GM19467 (cell line): ENCODE measurements around the gene IL17REL.

ENCODE experiments used
- ATAC-seq: cut with Tn5 transposase; IDR thresholded peaks from one replicate; pipeline ENCODE4 v1.9.1; 2021; ENCODE audit warnings: mild to moderate bottlenecking, moderate library complexity; ENCODE audit not compliant: unreplicated experiment

Gene IL17REL

DNA sequence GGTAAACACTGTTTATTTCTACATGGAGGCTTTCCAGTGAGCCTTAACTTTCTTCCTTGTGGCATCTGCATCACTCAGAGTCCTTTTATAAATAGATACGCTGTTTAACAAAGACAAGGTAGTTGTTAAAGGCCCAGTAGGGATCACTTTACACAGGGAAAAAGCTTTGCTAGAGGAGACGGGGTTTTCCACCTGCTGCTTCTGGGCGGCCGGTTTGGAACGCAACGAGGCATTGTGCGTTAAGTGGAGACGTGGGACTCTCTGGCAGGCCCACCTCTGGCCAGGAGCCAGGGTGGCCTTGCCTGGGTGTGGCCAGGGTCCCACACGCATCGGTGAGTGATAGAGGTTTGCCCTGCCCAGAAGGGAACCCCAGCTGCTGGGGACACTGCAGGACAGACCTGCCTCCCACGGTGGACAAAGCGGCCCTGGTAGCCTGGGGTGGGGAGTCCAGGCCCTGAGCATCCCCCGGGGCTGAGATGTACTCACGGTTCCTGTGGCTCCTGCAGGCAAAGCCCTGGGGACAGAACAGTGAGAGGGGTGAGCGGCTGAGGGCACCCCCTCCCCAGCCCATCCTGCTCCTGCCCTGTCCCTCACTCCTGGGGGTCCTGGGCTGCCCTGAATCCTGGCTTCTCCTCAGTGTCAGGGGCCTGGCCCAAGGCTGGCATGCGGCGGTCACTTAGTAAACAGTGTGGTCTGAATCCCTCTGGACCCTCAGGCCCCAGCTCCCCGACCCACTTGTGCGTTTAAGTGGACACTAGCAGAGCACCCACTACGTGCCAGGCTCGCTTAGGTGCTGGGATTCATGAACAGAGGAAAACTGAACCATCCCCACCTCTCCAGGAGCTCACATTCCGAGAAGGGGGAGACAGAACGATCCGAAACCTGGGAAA, 4.2 kb downstream of the IL17REL start:
- ATAC-seq, result no peak

DNA sequence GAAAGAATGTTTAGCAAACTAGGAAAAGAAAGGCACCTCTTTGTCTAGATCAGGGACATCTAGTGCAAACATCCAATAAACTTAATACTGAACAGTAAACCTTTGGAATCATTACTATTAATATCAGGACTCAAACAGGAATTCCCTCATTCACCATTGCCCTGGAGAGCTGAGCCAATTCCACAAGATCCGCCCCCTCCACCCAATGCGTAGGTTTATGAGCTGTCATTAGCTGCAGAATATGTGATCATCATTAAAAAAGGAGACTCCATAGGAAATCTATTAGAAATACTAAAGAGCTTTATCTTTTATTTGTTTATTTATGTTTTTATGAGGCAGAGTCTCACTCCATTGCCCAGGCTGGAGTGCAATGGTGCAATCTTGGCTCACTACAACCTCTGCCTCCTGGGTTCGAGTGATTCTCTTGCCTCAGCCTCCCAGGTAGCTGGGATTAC, 5.5 kb downstream of the IL17REL start:
- no peak for ATAC-seq

DNA sequence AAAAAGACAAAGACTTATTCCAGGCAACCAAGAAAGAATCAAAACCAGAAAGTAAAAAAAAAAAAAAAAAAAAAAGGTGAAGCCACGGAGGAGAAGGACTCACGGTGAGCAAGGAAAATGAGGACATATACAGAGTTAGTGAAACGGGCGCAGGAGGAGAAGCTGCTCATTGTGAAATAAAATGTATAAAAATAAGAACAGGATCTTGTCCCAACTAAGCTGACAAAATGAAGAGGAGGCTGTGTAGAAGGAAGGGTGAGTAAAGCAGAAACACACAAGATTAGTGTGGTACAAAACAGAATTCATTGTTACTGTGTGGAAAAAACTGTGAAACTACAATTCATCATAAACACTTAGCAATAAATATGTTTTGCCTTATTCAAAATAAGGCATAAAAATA, 7.6 kb downstream of the IL17REL start:
- no peak for ATAC-seq

DNA sequence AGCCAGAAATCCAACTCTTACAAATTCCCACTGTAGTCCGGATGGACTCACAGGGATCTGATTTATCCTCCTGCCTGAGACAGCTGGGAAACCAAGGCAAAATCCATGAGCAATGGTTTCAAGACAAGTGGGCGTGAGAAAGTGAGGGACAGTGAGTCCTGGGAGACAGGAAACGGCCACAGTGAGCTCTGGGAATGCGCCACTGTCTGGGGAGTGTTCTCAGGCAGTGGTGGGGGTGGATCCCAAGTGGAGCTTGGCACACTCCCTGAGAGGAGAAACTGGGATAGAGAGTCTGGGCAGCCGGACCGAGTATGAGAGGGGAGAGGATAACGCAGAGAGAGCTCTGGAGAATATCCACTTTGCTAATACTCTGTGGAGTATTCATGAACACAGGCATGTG, 9.8 kb downstream of the IL17REL start:
- ATAC-seq, result no peak

DNA sequence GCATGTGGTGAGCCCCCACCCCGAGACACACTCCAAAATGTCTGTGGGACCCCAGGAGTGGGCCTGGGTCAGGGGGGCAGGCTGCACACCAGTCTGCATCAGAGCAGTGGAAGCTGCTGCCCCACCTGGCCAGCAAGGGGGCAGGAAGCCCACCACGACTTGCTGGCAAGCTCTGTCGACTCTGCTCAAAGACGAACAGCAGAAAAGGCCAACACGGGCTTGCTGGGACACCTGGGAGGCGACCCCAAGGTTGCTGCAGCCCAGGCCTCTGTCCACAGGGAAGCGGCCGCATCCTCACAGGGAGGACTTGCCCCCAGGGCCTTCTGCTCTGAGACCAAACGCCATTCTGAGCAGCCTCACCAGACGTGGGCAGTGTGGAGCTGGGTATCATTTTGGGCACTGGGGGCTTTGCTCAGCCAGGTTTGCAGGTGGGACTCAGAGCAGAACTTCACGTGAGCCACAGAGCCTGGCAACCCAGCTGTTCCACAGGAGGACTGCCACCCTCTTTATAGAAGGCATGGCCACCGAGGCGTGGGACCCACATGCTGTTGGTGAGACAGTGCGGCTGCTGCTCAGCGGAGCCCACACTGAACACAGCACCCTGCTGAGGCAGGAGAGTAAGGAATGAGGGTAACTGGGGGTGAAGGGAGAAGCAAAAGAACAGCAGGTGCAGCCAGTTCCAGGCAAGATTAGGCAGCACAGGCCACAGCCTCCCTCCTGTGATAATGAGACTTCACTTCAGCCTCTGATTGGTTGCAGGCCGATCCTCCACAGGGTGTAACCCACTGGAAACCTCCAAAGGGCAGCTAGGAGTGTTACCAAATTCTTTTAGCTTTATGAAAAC, 11.0 kb downstream of the IL17REL start:
- ATAC-seq, result no peak

DNA sequence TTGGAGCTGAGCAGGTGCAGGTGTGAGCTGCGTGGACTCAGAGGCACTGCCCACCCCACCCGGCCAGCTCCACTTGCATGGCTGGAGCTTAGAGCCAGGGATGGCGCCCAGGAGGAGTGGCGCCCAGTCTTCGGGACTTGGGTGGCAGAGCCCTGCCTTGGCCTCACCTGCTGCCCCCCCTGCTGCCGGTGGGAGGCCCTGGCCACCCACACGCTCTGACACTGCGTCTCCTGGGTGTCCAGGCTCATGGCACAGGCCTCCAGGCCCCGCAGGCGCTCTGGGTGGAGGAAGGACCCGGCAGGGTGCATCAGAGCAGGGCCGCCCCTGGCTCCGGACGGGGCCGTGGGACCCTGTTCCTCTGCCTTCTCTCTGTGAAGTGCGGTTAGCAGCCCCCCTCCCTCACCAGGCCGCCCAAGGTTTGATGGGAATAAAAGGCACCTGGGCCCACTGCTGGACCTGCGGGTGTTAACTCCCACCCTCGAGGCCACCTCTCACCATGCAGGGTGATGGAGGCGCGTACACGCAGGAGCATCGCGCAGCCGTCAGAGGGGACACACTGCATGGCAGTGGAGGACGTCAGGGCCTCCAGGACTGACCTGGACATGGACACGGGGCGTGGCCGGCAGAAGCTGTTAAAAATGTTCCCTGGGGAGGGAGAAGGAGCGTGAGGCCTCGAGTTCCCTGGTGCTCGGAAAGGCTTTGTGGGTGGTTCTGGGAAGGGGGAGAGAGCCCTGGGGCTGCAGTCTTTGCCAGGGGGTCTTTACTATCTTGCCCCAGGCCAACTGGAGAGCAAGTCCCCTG, 11.8 kb downstream of the IL17REL start:
- no peak for ATAC-seq

DNA sequence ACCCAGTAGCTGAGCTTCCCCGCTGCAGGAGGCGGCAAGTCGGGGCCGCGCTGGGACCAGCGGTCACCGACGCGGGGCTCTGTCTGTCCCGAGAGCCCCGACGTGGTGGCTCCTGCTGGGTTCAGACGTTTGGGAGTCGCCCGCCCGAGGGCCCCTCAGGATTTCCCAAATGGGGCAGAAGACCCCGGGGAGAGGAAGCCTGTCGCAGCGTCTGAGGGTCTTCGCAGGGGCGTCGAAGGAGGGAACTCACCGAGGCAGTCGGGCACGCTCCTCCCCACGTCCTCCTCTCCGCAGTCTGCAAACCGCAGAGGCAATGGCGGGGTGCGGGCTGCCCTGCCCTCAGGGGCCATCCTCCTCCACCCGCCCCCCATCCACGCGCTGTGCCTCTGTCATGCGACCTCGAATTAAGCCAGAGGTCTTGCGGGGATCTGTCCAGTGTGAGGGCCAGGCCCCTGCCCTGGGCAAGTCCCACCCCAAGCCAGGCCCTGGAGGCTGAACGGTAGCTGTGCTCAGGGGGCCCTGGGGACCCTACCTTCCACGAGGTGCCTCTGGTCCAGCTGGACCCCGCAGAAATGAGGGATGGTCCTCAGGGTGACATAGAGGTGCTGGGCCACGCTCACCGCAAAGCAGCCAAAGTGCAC, 12.5 kb downstream of the IL17REL start:
- ATAC-seq, result no peak

DNA sequence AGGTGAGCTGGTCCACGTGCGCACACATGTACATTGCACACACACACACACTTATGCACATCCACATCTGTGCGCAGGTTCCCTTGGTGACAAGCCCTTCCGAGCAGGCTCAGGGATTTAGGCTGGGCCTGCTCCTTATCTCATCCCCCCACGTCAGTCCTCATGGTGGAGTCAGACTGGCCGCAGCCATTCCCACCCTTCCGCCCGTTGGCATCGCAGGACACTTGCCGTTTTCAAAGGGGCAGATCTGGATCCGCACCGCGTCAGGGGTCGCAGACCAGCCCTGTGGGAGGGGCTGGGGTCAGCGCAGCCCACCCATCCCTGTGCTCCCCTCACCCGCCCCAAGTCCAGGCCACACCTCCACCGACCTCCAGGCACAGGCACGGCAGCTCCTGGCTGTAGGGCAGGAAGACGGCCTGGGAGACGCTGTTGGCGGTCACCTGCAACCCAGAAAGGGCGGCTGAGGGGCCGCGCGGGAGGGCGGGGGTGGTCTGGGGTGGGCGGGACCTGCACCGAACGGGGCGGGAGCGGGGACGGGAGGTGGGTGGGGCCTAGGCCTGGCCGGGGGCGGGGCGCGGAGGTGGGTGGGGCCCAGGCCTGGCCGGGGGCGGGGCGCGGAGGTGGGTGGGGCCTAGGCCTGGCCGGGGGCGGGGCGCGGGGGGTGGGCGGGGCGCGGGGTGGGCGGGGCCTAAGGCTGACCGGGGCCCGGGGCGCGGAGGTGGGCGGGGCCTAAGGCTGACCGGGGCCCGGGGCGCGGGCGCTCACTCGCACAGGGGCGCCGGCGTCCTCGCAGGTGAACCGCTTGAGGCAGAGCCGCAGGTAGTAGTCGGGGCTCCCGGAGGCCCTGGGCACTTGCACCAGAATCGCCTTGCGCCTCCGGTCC, 13.3 kb downstream of the IL17REL start:
- ATAC-seq, result no peak

DNA sequence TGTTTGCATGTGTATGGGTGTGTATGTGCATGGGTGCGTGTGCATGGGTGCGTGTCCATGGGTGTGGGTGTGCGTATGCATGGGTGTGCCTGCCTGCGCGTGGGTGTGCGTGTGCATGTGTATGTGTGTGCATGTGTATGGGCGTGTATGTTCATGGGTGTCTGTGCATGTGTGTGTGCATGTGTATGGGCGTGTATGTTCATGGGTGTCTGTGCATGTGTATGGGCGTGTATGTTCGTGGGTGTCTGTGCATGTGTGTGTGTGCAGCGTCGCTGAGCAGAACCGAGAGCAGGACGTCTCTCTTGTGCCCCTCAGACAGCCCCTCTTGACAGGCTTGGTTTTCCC, 13.9 kb downstream of the IL17REL start:
- no peak for ATAC-seq

DNA sequence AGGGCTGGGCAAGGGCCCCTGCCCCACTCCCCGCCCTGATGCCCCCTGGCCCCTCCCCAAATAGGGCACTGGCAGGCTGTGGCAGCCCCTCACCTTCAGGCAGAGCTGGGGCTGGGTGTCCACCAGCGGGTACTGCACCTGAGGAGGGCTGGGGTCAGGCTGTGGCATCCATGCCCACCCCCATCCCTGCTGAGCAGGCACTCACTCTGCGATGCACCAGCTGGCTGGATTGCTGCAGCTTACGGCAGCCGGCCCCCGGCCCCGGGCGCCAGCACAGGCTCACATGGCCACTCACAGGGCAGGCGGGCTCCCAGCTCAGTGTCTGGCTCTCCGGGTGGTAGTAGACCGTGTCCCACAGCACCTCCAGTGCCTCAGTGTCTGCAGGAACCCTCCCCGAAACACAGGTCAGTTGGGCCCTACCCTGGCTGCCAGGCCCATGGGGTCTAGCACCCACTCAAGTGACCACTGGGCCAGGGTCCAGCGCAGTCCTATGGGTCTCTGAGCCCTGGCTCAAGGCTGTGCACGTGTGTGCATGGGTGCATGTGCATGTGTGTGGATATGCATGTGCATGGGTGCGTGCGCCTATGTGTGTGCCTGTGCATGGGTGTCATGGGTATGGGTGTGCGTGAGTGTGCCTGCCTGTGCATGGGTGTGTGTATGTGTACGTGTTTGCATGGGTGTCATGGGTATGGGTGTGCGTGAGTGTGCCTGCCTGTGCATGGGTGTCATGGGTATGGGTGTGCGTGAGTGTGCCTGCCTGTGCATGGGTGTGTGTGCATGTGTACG, 14.4 kb downstream of the IL17REL start:
- ATAC-seq, result no peak

DNA sequence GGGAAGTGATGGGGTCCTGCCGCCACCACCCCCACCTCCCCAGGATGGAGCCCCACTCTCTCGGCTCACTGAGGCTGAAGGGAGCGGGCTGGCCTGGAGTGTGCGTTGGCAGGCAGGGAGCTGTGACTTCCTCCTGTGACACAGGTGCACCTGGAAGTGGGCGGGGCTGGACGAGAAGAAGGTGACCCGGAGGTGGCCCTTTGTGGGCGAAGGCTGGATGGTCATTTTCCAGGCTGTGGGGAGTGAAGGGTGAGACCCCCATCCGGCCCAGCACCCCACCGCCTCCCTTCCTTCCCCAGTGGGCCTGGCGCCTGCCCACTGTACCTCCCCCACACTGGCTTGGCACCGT, 15.3 kb downstream of the IL17REL start:
- ATAC-seq, result no peak

DNA sequence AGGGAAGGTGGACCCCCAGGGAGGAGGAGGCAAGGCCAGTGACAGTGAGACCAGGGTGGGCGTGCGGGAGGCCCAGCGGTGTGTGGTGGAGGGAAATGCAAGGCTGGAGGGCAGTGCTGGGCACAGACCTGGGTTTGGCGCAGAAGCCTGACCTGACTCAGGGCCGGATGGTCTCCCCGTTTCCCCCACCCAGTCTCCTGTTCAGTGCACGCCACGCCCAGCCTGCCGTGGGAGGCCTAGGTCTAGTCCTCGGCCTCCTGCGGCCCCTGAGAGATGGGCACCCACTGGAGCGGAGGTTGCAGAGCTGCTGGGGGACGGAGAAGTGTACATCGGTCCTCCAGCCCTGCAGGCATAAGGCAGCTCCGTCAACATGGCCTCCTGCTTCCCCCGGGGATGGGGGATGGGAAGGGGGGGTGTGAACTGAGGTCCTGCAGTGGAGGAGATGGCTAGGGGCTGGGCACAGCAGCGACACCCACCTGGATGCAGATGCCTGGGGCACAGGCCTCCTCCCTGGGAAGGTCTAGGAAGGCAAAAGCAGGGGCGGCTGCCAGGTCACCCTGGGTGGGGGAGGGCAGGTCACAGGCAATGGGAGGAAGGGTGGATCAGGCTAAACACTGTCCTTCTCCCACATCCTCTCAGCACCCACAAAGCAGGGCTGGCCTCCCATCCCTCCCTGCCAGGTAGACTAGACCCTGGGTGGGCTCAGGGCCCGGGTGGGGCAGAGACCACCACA, 15.9 kb downstream of the IL17REL start:
- no peak for ATAC-seq

DNA sequence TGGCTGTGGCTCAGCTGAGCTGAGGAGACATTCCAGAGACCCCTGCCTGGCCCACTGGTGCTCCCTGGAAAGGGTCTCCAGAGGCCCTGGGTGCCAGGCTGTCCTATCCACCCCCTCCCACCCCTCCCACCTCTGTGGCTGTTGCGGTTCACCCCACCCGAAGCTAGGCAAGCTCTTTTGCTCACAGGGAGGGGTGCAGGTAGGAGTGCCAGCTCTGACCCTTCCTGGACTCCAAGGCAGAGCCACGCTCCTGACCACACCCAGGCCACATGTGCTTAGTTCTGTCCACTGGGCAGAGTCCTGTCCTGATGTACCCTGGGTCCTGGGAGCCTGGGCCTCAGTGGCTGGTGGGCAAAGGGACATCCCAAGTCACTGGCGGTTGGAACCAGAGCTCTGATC, 16.4 kb downstream of the IL17REL start:
- ATAC-seq, result no peak

DNA sequence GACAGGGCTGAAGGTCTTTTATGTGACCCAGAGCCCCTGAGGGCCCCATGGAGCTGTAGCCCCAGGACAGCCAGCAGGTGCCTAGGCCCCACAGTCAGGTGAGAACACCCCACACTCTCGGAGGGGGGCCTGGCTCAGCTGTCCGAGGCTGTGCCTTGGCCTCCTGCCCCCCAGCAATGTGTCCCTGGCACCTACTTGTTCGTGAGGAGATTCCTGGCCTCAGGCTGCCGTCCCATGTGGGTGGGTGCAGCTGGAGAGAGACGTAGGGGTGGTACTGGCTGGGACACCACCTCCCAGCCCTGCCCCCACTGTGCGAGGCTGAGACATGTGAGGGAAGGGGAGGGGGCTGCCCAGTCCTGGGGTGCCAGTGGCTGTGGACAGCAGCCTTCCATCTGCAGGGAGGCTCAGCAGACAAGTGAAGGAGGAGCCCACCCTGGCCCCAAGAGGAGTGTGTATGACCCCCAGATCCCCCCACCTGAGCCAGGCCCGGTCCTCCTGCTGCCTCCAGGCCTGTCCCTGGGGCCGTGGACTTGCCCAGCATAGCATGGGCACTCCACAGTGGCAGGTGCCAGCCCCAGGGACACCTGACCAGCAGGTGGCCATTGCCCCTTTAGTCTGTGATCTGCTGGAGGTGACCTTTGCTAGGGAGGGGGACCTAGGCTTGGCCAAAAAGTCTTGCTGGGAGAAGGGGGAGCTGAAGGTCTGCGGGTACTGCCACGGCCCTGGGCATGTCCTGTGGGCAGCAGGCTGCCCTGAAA, 17.0 kb downstream of the IL17REL start:
- no peak for ATAC-seq

DNA sequence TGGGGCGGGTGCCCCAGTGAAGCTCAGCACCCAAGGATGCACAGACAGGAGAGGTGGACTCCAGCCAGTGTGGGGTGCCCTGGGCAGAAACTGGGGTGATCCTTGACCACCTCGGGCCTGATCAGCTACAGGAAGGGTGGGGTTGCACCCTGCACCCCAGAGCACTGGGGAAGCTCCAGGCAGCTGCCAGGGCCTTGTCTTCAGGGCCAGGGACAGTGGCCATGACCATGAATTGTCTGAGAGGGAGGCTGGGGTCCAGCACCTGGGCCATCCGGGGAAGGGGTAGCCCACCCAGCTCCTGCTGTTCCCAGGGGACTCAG, 17.6 kb downstream of the IL17REL start:
- no peak for ATAC-seq

DNA sequence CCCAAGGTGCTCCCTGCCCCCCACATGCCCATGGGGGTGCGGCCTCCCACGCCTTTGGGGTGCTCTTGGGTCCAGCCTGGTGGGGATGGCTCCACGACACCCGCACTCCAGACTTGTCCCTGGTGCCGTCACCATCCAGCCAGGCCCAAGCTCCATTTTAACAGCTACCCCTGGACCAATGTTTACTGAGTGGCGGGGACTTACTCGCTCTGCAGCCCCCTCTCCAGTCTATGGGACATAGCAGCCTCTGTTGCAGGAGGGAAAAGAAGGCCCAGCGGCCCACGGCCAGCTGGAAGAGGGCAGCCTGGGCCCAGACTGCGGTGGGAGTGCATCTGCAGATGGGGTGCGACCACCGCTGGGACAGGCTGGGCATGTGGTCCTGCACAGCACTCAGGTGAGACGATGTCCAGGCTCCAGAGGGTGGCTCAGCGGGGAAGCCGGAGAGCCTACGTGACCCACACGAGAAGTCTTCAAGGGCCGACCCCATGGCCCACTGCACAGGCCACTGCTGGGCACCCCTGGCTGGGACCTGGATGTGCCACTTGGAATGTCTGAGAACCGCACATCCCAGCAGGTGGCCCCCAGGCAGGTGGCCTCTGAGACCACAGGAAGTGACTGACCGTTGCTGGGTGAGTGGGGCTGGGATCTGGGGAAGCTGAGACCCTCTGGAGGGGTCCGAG, 18.1 kb downstream of the IL17REL start:
- no peak for ATAC-seq

DNA sequence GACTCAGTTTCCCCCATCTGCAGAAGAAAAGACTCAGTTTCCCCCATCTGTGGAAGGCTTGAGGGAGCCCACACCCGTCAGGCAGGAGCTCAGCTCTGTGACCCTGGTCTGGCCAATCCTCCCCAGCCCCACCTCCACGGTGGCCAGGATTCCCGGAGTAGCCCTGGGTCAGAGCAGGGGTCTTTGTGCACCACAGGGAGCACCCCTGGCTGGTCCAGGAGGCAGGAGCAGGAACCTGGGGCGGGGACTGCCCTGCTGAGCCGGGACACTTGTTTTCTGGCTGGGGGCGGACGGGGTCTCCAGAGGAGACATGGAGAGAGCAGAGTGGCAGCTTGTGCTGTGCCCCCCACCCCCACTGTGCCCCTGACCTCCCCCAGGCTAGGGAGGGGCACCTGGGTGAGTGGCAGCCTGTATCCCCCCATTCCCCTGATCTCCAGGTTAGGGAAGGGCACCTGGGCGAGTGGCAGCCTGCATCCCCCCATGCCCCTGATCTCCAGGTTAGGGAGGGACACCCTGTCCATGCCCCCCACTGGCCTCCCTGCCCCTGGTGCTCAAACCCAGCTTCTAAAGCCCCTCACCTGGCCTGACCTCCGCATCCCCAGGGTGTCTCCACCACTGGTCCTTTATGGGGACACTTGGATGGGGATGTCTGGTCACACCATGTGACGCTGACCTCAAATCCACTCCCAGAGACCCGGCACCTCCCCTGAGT, 18.8 kb downstream of the IL17REL start:
- ATAC-seq, result no peak
